Measurements from ENCODE around the gene ALDH3B1.

Gene ALDH3B1

DNA sequence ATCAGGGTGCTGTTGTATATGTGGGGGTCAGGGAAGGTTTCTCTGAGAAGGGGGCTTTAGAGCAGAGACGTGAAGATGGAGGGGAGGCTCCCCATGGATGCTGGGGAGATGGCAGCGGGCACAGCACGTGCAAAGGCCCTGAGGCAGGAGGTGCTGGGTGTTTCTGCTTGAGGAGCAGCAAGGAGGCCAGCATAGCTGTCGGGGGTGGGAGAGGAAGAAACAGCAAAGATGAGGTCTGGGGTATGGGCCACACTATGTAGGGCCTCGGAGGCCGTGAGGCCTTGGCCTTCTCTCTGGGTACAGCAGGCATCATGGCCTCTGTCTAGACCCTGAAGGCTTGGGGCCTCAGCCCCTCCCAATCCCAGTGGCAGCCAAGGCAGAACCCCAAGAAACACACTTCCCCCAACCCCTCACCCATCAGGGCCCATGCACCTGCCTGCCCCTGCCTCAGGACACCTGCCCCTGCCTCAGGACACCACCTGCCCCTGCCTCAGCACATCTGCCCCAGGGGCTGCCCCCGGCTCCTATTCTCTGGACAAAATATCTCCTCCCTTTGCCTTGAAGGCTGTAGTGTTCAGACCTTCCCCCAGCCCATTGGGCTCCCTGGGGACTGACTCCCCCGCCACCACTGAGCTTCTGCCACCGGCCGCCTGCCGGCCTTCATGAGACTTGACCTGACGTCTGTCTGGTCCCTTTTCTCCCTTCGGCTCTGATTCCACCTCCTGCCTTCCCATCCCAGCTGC is 6.2 kb downstream of the ALDH3B1 start:
- no peak overlapping the region for H3K9ac ChIP-seq (ENCODE audit: insufficient read length)
- no peak overlapping the region for H3K4me3 ChIP-seq
- H3K9me3 ChIP-seq (ENCODE audit: low read depth, low read length), result no peaks in the 10 kb centered on the region
- DNase-seq (ENCODE audit: low read depth, low spot score), result no peak
- TF ChIP-seq FOXP2 (optimal IDR thresholded peaks at IDR 0.05; ENCODE audit: control extremely low read depth, extremely low read length, insufficient read depth) (no peak), POLR2AphosphoS5 (IDR thresholded peaks at IDR 0.05; ENCODE audit: borderline replicate concordance, low read depth, low read length) (no peak), EZH2 (IDR thresholded peaks at IDR 0.05) (no peak)
- no peak overlapping the region for H3K27ac ChIP-seq
- no peaks in the 10 kb centered on the region for H3K36me3 ChIP-seq (ENCODE audit: insufficient read depth, low read length)

DNA sequence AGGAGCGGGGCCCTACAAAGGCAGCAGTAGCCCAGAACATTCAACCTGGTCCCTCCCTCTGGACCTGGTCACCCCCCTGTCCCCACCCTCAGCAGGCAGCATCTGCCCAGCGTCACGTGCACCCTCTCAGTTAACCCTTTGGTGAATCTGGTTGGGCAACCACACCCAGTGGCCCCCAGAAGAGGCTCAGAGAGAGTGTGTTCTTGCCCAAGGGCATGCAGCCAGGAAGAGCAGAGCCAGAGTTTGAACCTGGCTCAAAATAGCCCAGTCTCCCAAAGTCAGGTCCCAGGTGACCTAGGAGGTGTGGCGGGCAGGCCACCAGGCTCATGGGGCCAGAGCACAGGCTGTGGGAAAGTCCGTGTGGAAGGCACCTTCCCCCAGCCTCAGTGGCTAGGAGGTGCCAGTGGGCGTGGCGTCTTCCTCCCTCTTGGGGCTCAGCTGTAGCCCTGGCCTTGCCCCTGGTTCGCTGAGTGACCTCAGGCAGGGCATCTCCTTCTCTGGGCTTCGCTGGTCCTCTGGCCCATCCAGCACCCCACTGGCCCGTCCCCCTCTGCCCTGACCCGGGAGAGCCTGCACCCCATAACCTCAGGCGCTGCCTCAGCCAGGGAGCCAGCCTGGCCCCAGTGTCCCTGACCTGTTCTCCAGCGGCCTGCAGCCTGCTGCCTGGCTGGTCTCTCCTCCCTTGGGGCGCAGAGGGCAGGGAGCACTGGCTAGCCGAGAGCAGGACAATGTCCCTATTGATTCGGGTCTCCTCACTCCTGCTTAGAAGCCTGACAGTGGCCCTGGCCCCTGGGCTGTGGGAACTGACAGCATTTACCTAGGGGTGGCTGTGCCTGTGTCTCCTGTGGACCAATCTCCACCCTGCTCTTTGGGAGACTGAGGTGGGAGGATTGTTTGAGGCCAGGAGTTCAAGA is 7.0 kb downstream of the ALDH3B1 start:
- no peak overlapping the region for H3K4me3 ChIP-seq
- no peaks in the 10 kb centered on the region for H3K9me3 ChIP-seq (ENCODE audit: low read depth, low read length)
- no peak overlapping the region for H3K9ac ChIP-seq (ENCODE audit: insufficient read length)
- TF ChIP-seq POLR2AphosphoS5 (IDR thresholded peaks at IDR 0.05; ENCODE audit: borderline replicate concordance, low read depth, low read length) (no peak), EZH2 (IDR thresholded peaks at IDR 0.05) (no peak), FOXP2 (optimal IDR thresholded peaks at IDR 0.05; ENCODE audit: control extremely low read depth, extremely low read length, insufficient read depth) (no peak)
- DNase-seq (ENCODE audit: low read depth, low spot score), result no peak
- no peak overlapping the region for H3K27ac ChIP-seq
- H3K36me3 ChIP-seq (ENCODE audit: insufficient read depth, low read length), result no peaks in the 10 kb centered on the region

DNA sequence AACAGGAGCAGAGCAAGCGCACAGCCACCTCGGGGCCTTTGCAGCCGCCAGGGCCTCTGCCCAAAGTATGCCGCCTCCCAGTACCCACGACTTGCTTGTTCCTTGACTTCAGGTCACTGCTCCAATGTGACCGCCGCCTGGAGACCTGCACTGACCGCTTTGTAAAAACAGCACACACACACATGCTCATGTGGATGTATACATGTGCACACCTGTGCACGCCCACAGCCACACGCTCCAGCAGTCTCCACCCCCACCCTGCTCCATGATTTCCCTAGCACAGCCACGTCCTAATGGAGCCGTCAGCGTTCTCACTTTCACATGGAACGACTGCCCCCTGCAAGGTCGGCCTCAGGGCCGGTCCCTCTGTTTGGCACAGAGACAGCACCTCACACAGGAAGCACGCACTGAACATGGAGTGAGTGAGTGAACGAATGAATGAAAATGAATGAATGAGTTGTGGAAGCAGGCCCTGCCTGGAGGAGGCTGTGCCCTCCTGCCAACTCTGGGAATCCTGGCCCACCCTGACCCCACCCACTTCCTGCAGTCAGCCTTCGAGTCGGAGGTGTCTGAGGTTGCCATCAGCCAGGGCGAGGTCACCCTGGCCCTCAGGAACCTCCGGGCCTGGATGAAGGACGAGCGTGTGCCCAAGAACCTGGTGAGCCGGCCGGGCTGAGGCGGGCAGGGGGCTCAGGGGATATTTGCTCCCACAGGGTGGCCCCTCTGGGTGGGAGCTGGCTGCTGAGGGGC is 8.0 kb downstream of the ALDH3B1 start:
- DNase-seq (ENCODE audit: low read depth, low spot score), result no peak
- TF ChIP-seq FOXP2 (optimal IDR thresholded peaks at IDR 0.05; ENCODE audit: control extremely low read depth, extremely low read length, insufficient read depth) (no peak), POLR2AphosphoS5 (IDR thresholded peaks at IDR 0.05; ENCODE audit: borderline replicate concordance, low read depth, low read length) (no peak)
- H3K36me3 ChIP-seq (ENCODE audit: insufficient read depth, low read length), result no peaks in the 10 kb centered on the region
- no peak overlapping the region for H3K9ac ChIP-seq (ENCODE audit: insufficient read length)
- H3K9me3 ChIP-seq (ENCODE audit: low read depth, low read length), result no peaks in the 10 kb centered on the region
- H3K27ac ChIP-seq, result no peak overlapping the region
- no peak overlapping the region for H3K4me3 ChIP-seq

DNA sequence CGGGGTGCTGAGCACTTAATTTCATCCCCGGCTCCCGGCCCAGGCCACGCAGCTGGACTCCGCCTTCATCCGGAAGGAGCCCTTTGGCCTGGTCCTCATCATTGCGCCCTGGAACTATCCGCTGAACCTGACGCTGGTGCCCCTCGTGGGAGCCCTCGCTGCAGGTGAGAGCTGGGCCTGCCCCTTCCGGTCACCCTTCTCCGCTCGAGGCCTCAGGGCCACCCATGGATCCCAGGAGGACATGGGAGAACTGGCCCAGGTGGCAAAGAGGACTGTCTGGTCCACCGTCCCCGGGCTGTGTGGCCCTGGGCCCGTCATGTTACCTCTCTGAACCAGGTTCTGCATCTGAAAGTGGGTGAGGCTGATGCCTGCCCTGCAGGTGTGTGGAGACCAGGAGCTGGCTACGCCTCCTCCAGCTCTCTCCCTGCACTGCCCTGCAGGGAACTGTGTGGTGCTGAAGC is 8.6 kb downstream of the ALDH3B1 start:
- no peaks in the 10 kb centered on the region for H3K36me3 ChIP-seq (ENCODE audit: insufficient read depth, low read length)
- TF ChIP-seq POLR2AphosphoS5 (IDR thresholded peaks at IDR 0.05; ENCODE audit: borderline replicate concordance, low read depth, low read length) (no peak), EZH2 (IDR thresholded peaks at IDR 0.05) (no peak), FOXP2 (optimal IDR thresholded peaks at IDR 0.05; ENCODE audit: control extremely low read depth, extremely low read length, insufficient read depth) (no peak)
- no peak overlapping the region for H3K9ac ChIP-seq (ENCODE audit: insufficient read length)
- H3K27ac ChIP-seq, result no peak overlapping the region
- no peak for DNase-seq (ENCODE audit: low read depth, low spot score)
- H3K9me3 ChIP-seq (ENCODE audit: low read depth, low read length), result no peaks in the 10 kb centered on the region
- H3K4me3 ChIP-seq, result no peak overlapping the region

DNA sequence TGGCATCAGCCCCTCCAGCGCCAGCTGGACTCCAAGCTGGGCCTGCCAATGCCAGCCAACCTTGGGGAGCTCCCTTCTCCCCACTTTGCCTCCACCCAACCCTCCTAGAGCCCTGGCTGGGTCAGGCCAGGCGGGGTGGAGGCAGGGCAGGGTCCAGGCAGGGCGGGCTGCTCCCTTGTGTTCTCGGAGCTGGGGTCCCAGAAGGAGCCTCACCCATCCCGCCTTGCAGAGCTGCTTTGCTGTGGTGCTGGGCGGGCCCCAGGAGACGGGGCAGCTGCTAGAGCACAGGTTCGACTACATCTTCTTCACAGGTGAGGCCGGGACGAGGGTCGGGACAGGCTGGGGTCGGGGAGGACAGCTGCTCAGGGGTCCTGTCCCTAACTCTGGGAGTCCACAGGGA is 9.4 kb downstream of the ALDH3B1 start:
- no peak for TF ChIP-seq FOXP2 (optimal IDR thresholded peaks at IDR 0.05; ENCODE audit: control extremely low read depth, extremely low read length, insufficient read depth)
- no peak for TF ChIP-seq EZH2 (IDR thresholded peaks at IDR 0.05)
- TF ChIP-seq POLR2AphosphoS5 (IDR thresholded peaks at IDR 0.05; ENCODE audit: borderline replicate concordance, low read depth, low read length), result no peak
- Histone ChIP-seq H3K27ac (no peak overlapping the region), H3K4me3 (no peak overlapping the region), H3K9me3 (ENCODE audit: low read depth, low read length) (no peaks in the 10 kb centered on the region), H3K36me3 (ENCODE audit: insufficient read depth, low read length) (no peaks in the 10 kb centered on the region), H3K9ac (ENCODE audit: insufficient read length) (no peak overlapping the region)
- DNase-seq (ENCODE audit: low read depth, low spot score), result no peak

DNA sequence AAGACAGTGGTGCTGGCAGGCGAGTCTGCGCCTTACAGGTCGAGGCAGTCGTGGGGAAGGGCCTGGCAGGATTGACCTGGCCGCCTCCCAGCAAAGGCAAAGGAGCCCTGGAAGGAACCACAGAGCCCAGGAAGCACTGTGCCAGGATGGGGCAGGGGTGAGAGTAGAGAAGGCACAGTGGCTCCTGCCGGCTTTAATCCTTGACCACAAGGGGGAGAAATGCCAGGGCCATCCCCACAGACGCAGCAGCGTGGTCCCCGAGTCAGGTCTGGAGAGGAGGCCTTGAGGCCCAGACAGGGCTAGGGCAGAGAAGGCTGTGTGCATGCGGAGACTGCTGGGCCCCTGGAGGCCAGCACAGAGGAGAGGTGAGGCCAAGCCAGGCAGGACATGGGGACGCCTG is 10.4 kb downstream of the ALDH3B1 start:
- H3K27ac ChIP-seq, result no peak overlapping the region
- H3K9ac ChIP-seq (ENCODE audit: insufficient read length), result no peak overlapping the region
- no peak for DNase-seq (ENCODE audit: low read depth, low spot score)
- no peaks in the 10 kb centered on the region for H3K36me3 ChIP-seq (ENCODE audit: insufficient read depth, low read length)
- TF ChIP-seq FOXP2 (optimal IDR thresholded peaks at IDR 0.05; ENCODE audit: control extremely low read depth, extremely low read length, insufficient read depth) (no peak), EZH2 (IDR thresholded peaks at IDR 0.05) (no peak)
- no peak overlapping the region for H3K4me3 ChIP-seq
- H3K9me3 ChIP-seq (ENCODE audit: low read depth, low read length), result no peaks in the 10 kb centered on the region

DNA sequence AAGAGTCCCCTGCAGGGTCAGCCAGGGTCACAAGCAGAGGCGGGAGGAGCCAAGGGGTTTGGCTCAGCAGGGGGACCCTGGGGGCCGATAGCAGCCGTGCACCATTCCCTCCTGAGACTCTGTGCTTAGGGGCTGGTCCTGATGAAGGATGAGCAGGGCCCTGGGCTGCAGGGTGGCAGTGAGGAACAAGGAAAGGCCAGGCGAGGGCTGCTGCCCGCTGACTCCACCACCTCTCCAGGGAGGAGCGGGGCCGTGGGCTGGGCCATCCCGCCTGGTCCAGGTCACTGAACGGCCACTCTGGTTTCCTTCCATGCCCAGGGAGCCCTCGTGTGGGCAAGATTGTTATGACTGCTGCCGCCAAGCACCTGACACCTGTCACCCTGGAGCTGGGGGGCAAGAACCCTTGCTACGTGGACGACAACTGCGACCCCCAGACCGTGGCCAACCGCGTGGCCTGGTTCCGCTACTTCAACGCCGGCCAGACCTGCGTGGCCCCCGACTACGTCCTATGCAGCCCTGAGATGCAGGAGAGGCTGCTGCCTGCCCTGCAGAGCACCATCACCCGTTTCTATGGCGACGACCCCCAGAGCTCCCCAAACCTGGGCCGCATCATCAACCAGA is 11.2 kb downstream of the ALDH3B1 start:
- Histone ChIP-seq H3K4me3 (no peak overlapping the region), H3K27ac (no peak overlapping the region), H3K36me3 (ENCODE audit: insufficient read depth, low read length) (no peaks in the 10 kb centered on the region), H3K9me3 (ENCODE audit: low read depth, low read length) (no peaks in the 10 kb centered on the region), H3K9ac (ENCODE audit: insufficient read length) (no peak overlapping the region)
- TF ChIP-seq FOXP2 (optimal IDR thresholded peaks at IDR 0.05; ENCODE audit: control extremely low read depth, extremely low read length, insufficient read depth), result no peak
- TF ChIP-seq POLR2AphosphoS5 (IDR thresholded peaks at IDR 0.05; ENCODE audit: borderline replicate concordance, low read depth, low read length), result no peak
- no peak for DNase-seq (ENCODE audit: low read depth, low spot score)

DNA sequence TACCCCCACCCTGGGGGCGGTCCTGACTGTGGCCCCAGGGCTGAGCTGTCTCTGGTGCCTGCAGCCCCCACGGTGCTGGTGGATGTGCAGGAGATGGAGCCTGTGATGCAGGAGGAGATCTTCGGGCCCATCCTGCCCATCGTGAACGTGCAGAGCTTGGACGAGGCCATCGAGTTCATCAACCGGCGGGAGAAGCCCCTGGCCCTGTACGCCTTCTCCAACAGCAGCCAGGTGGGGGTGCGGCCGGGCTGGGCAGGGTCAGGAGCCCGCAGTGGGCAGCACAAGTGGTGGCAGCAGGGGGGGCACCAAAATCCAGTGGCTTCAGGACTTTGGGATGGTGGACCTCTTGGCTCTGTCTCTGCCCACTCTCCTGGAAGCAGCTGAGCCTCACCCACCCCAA is 12.4 kb downstream of the ALDH3B1 start:
- no peaks in the 10 kb centered on the region for H3K36me3 ChIP-seq (ENCODE audit: insufficient read depth, low read length)

More for the DNA sequence above, 12.4 kb downstream of the ALDH3B1 start:
- Histone ChIP-seq H3K27ac (no peak overlapping the region), H3K9ac (ENCODE audit: insufficient read length) (no peak overlapping the region), H3K9me3 (ENCODE audit: low read depth, low read length) (no peaks in the 10 kb centered on the region), H3K4me3 (no peak overlapping the region)
- TF ChIP-seq POLR2AphosphoS5 (IDR thresholded peaks at IDR 0.05; ENCODE audit: borderline replicate concordance, low read depth, low read length) (no peak), FOXP2 (optimal IDR thresholded peaks at IDR 0.05; ENCODE audit: control extremely low read depth, extremely low read length, insufficient read depth) (no peak), EZH2 (IDR thresholded peaks at IDR 0.05) (no peak)
- no peak for DNase-seq (ENCODE audit: low read depth, low spot score)

Data from SK-N-MC (cell line).